G401 (cell line): ENCODE data around the gene SEMA5B. TPM values are rescaled to one million over a fixed set of nuclear protein-coding genes. Genes with fewer than 3 reads are reported as not detected.

Experiments
- DNase-seq: peaks from one replicate; pipeline ENCODE4 v3.0.0-alpha.2; 2015; ENCODE audit warnings: low spot score
- in situ Hi-C: cut with HindIII; loops from 2 replicates; pipeline ENCODE4 v1.10.0; 2016; ENCODE audit warnings: low sequenced_read_pairs, mixed read lengths
- total RNA-seq: library from RNA; depleted of rRNA; stranded (reverse); fragments of >200 nt; shearing (Covaris generic); gene quantifications from 2 replicates; pipeline ENCODE4 v1.2.3, GENCODE V29; 2014

SEMA5B gene
- total RNA-seq, 1 experiment from 2014 or later: 0.03 TPM

DNA sequence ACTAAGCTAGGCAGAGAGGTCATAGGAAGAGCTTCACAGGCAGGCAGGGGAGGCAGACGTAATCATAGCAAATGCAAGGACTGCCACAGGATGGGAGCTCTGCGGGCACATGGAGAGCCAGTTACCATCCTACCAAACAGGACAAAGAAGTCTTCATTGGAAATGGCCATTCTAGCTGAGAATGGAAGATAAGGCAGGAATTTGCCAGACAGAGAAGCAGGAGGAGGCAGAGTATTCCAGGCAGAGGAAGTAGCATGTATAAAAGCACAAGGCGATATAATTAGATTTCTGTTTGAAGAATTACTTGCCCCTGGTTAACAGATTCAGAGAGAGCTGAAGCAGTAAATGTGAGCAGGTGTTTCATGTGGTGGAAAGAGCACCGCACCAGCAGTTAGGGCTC lies 3.5 kb upstream of the SEMA5B start:
- no peak for DNase-seq
- in situ Hi-C loops: no loop called here

DNA sequence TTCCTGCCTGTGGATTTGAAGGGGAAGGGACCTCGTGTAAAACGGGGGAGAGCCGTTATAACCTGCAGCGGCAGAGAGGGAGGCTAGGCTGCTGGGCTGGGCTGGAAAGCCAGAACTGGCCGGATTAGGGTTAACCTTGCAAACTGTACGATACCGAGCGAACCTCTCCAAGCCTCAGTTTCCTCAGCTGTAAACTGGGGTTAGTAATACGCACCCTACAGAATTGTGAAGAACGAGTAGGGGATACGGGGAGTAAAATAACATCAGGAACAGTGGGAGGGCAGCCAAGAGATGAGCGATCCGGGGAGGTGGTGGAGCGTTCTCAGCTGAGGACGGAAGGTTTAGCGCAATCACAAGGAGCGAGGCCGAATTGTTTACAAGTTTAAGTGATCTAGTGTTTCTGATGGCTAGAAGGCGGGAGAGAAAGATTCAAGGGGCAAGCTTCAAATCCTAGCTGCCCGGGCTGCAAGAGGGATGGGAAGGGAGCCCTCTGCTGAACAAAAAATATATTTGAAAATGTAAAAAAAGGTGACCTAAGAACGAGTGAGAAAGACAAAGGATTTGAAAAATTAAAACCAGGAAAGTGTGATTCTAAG lies 768 bp upstream of the SEMA5B start:
- DNase-seq: peak; percentile 80
- in situ Hi-C loops: no loop called here

- in situ Hi-C loops: no loop called here
- no peak for DNase-seq
Measured at GRCh38 chr3:123026565-123027291, 835 bp downstream of the SEMA5B start.

DNA sequence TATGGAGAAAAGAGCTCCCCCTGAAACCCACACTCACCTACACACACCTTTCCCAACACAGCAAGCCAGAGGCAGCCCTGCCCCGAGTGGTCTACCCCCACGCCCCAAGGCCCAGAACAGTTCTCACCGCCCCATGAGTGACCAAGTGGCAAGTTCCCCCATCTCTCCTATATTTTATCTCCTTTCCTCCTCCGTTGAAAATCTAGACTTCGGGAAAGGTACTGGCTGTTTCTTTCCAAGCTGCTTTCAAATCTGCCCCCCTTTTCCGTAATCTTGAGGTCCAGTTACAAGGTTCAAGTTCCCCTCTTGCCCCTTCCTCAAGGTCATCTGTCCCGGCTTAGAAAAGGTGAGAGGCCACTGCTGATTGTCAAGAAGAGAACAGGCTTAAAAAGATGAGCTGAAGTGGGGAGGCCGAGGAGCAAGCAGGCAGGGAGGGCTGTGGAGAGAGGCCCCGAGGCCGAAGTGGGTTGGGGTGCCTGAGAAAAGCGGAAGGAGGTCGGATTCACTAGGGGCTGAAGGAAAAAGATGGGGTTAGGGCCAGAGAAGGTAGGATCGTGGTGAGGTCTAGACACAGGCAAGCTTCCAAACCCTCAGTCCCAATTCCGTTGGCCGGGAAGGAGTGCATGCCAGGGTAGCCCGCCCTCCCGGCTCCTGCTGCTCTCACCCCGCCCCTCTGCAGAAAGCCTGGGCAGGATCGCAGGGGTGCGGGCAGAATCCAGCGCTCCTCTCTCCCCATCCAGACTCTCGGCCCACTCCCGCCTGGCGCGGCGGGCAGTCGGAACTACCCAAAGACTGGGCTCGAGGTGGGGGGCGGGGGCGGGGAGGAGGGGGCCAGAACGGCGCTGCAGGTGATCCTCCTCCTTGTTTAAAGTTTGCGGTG lies 1.7 kb downstream of the SEMA5B start:
- in situ Hi-C loops: no loop called here

DNA sequence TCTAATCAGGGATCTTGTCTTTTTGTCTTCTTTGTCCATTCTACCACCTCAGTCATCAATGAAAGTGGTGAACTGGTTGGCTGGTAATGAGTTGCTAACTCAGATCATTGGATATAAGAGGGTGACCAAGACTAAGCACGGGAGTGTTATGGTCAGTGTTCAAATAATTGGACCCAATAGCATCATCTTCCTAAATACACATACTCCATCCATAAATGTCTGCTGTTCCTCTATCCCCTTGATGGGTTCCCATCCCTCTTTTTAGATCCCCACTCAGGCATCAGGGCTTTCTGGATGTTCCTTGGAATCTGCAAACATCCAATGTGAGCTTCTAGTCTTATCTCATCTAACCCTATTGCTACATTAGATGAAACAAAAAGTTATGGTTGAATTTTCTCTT lies 3.5 kb downstream of the SEMA5B start:
- DNase-seq: no peak
- in situ Hi-C loops: no loop called here

More for the DNA sequence above, 1.7 kb downstream of the SEMA5B start:
- no peak for DNase-seq

DNA sequence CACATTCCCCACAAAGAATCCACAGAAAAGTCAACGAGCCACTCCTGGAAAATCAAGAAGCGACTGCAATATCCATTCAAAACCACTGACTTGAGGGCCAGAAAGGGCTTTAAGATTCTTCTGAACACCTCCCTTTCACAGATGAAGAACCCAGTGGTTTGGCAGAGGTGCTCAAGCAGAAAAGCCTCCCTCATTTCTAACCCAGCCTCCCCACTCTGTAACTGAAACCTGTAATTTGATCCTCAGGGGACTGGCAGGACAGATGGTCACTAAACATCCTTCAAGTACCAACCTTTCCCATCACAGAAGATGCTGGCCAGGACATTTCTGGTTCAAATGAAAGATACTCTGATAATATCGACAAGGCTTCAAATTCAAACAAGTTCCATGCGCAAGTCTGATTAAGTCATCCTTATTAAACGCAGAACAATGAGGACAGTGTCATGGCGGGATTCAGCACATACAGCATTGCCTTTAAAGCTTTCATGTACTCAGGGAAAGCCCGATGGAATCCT lies 5.5 kb downstream of the SEMA5B start:
- DNase-seq: no peak
- in situ Hi-C loops: no loop called here

DNA sequence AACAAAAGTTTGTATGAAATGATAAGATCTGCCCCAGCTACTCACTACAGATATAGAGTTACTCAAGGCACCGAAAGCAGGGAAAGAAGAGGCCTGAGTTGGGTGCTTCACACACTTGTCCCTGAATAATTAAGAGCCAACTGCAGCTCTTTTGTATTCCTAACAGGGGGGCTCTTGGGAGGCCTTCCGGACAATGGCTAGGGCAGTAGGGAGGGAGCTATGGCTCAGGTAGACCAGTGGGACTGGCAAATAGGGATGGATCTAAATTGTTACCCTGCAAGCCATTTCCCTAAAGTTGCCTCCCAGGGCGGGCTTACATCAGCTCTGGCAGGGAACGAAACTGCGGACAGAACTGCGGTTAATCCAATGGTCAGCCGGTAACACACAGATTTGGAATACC lies 6.2 kb downstream of the SEMA5B start:
- in situ Hi-C loops: no loop called here
- no peak for DNase-seq

DNA sequence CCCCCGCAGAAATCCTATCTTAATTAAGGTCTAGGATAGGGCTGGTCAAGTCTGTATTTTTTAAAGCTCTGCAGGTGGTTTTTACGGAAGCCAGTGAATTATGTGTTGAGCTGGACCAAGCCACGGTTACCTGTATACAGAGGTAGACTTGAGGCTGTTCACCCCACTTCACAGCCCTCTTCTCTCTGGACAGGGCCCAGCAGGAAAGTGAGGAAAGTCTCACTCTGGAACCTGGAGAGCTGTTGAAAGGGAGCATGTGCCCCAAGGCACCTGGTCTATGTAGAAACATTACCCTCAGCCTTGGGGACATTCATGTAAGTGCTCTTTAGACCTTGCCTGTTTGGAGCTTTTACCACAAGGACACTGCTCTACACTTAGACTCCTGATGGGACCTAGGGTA lies 6.9 kb downstream of the SEMA5B start:
- no peak for DNase-seq
- in situ Hi-C loops: no loop called here

DNA sequence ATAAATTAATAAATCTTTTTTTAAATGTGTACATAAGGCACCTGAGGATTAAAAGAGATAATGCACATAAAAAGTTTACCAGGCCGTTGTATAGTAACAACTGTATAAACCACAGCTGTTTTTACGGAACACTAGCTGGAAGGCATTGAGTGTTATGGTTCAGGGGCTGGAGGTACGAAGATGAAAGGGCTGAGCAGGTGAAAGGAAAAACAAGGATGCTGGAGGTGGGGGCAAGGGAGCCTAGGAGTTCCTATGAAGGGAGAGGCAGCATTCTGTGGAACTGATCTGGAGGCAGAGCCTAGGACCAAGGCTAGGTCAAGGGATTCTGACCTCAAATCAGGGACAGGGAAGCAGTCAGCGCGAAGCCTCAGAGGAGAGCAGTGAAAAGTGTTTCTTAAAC lies 8.0 kb downstream of the SEMA5B start:
- in situ Hi-C loops: no loop called here
- no peak for DNase-seq

DNA sequence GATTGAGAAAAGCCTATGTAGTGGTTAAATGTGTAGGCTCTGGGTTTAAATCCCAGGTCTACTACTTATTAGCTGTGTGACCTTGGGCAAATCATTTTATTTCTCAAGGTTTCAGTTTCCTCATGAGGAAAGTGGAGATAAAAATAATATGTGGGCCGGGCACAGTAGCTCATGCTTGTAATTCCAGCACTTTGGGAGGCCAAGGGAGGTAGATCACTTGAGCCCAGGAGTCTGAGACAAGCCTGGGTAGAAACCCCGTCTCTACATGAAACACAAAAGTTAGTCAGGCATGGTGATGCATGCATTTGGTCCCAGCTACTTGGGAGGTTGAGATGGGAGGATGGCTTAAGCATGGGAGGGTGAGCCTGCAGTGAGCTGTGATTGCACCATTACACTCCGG lies 8.4 kb downstream of the SEMA5B start:
- in situ Hi-C loops: no loop called here
- no peak for DNase-seq

GRCh38 chr3:123018683-123019082 lies 8.9 kb downstream of the SEMA5B start:
- in situ Hi-C loops: no loop called here
- no peak for DNase-seq

DNA sequence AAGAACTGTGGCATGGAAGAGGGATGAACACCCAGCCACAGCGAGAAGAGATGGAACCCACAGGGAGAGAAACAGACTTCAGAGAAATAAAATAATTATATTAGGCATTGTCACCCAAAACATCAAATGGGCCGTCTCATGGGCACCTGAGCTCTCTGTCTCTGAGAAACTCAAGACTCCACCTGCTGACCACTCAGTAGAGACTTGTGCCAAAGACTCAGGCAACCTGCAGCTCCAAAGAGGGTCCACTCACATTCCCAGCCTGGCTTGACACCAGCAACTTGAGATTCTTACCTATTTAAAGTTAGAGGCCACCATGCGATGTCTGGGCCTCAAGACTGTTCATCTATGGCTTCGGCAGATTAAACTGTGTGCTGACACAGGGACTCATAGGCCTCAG lies 12.0 kb downstream of the SEMA5B start:
- in situ Hi-C loops: no loop called here
- no peak for DNase-seq

DNA sequence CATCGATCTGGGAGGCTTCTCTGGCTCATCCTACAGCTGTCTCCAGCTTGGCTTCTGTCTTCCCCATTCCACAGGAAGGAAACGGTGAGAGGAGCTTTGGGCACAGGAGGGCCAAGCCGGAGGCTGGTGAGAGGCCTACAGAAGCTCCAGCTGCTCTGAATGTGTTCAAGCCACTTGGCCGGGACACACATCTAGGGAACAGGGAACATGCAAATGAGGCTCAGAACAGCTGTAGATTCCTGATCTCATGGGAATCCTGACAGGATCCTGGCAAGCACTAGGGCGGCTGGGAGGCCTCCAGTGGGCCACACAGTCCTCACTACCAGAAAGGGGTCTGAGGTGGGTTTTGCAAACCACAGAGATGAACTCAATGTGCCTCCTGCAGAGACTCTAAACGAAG lies 13.7 kb downstream of the SEMA5B start:
- DNase-seq: no peak
- in situ Hi-C loops: no loop called here

DNA sequence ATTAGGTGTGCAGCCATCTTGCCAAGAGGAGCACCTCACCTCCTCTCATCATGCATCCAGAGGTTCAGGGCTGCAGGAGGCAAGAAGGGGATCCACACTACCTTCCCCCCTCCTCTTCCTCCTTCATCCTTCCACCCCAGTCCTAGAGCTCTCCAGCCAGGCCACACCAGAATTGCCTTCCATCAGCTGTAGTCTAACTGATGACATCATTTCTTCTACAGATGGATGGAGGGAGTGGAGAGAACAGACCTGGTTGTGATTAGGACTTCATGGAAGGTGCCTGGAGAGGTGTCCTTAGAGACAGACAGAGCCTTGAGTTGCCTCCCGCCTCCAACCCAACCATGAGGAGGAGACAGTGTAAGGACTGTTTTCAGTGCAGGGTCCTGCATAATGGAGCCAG lies 14.9 kb downstream of the SEMA5B start:
- in situ Hi-C loops: no loop called here

GRCh38 chr3:123011447-123011846 lies 16.1 kb downstream of the SEMA5B start:
- in situ Hi-C loops: no loop called here
- no peak for DNase-seq

More for the DNA sequence above, 14.9 kb downstream of the SEMA5B start:
- no peak for DNase-seq

- DNase-seq: no peak
- in situ Hi-C loops: no loop called here
Measured at GRCh38 chr3:123008840-123009239, 18.7 kb downstream of the SEMA5B start.

- DNase-seq: no peak
- in situ Hi-C loops: no loop called here
Measured at GRCh38 chr3:123006609-123007008, 21.0 kb downstream of the SEMA5B start.

- no peak for DNase-seq
- in situ Hi-C loops: no loop called here
Measured at GRCh38 chr3:123005291-123005690, 22.3 kb downstream of the SEMA5B start.

- in situ Hi-C loops: no loop called here
- no peak for DNase-seq
Measured at GRCh38 chr3:123004201-123004918, 23.2 kb downstream of the SEMA5B start.
